ENCODE results near the gene EML5.

Gene EML5

DNA sequence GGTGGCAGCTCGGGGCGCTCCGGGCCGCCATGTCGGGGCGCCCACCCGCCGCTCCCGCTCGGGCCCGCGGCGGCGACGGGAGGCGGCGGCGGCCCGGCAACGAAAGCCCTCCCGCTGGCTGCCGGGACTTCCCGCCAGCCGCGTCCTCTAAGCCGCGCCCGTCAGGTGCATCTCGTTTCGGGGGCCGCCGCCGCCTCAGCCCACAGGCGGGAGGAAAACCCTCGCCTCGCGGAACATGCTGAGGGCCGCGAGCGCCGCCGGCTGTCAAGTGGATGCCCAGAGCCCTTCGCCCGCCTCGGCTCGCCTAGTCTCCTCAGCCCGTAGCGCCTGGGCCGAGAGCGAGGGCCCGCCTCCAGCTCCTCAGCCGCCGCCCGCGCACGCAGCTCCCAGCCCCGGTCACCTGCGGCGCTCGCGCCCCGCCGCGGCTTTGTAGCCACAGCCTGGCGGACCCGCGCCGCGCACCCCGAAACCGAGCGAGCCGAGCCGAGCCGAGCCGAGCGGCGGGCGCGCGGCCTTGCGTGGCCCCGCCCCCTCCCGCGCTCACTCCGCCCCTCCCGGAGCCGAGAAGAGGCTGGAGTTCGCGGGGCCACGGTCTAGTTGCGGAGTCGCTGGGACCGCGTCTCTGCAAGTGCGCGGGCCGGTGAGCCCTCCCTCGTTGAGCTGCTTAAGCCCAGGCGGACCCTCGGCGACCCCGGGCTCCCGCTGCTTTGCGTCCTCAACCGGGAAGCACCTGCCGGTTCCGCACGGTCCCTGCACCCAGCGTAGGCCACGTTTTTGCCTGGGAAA is at the start of gene EML5:
Gene EML5, minus strand, starts transcription at position 481 of the 786 bp plus-strand sequence. Its CDS starts 450 bp downstream, at position 31.
- Mint-ChIP-seq H3K4me1 (no peaks in the 10 kb centered on the region), H3K9me3 (no peaks in the 10 kb centered on the region), H3K4me3 (peak within 1 kb of the TSS; percentile 83 to 86 (median 84)), H3K27ac (no peak within 1 kb of the TSS), H3K27me3 (ENCODE audit: low read depth) (peaks cover 61% of the 10 kb centered on the region), H3K36me3 (ENCODE audit: low read depth) (no peaks in the 10 kb centered on the region)
- TF ChIP-seq, protein P1, sequence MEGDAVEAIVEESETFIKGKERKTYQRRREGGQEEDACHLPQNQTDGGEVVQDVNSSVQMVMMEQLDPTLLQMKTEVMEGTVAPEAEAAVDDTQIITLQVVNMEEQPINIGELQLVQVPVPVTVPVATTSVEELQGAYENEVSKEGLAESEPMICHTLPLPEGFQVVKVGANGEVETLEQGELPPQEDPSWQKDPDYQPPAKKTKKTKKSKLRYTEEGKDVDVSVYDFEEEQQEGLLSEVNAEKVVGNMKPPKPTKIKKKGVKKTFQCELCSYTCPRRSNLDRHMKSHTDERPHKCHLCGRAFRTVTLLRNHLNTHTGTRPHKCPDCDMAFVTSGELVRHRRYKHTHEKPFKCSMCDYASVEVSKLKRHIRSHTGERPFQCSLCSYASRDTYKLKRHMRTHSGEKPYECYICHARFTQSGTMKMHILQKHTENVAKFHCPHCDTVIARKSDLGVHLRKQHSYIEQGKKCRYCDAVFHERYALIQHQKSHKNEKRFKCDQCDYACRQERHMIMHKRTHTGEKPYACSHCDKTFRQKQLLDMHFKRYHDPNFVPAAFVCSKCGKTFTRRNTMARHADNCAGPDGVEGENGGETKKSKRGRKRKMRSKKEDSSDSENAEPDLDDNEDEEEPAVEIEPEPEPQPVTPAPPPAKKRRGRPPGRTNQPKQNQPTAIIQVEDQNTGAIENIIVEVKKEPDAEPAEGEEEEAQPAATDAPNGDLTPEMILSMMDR (IDR thresholded peaks at IDR 0.05; ENCODE audit: unreplicated experiment in 3 of 3) = peak; percentile 37 to 45 (median 39)

DNA sequence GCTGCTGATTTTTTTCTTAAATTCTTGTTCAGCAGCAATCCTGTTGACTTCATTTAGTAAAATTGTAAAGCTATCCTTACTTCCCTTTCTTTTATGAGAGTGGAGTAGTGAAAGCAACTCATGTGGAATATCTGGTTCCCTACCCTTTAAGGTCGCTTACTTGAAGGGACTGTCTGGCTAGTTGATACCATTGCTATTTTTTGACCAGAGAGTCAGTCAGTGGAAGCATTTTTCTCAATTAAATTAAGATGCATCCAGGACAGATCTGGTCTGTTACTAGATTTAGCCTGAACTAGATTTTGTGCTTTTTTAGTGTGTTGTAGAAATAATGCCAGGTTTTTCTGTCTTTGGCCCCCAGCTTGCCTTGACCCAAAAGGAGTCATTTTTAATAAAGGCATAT is 49.7 kb upstream of the EML5 start:
- no peaks in the 10 kb centered on the region for H3K27me3 Mint-ChIP-seq (ENCODE audit: low read depth)
- TF ChIP-seq, protein P1 (IDR thresholded peaks at IDR 0.05; ENCODE audit: unreplicated experiment in 3 of 3) = no peak
- no peak overlapping the region for H3K27ac Mint-ChIP-seq
- no peaks in the 10 kb centered on the region for H3K9me3 Mint-ChIP-seq
- peaks cover 23% of the 10 kb centered on the region for H3K36me3 Mint-ChIP-seq (ENCODE audit: low read depth)
- no peak overlapping the region for H3K4me3 Mint-ChIP-seq
- peaks cover 4% of the 10 kb centered on the region for H3K4me1 Mint-ChIP-seq

DNA sequence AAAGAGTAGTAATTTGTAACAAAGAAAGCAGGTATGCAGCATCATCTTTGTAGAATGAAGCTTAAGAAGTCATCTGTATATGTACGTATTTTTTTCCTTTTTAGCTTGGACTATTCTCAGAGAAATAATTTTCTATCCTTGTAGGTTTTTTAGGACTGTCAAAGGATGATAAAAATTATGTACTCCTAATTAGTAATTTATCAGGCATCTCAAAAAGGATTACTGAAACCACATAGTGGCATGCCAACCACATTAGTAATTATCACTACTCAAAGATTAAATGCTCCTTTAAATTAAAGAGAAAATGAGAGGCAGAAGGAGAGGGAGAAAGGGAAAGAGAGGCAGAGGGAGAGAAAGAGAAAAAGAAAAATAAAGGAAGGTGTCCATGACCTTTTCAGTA is 49.0 kb upstream of the EML5 start:
- Mint-ChIP-seq H3K27ac (no peak overlapping the region), H3K4me3 (no peak overlapping the region), H3K9me3 (no peaks in the 10 kb centered on the region), H3K4me1 (peaks cover 9% of the 10 kb centered on the region), H3K27me3 (ENCODE audit: low read depth) (no peaks in the 10 kb centered on the region), H3K36me3 (ENCODE audit: low read depth) (peaks cover 22% of the 10 kb centered on the region)
- TF ChIP-seq, protein P1 (IDR thresholded peaks at IDR 0.05; ENCODE audit: unreplicated experiment in 3 of 3) = no peak

DNA sequence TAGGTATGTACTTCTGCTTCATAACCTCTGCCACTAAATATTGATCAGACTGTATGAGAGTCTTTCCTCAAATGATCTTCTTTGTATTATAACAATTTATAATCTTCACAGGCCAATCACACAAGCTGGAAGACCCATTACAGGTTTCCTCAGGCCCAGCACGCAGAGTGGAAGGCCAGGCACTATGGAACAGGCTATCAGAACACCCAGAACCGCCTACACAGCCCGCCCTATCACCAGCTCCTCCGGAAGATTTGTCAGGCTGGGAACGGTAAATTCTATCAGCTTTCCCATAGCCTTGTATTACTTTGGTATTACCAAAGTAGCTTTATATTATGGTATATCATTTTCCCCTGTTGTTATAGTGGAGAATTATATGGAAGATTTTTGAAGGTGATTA is 48.2 kb upstream of the EML5 start:
- no peak overlapping the region for H3K4me3 Mint-ChIP-seq
- no peaks in the 10 kb centered on the region for H3K9me3 Mint-ChIP-seq
- H3K27ac Mint-ChIP-seq = no peak overlapping the region
- peaks cover 10% of the 10 kb centered on the region for H3K4me1 Mint-ChIP-seq
- TF ChIP-seq, protein P1 (IDR thresholded peaks at IDR 0.05; ENCODE audit: unreplicated experiment in 3 of 3) = no peak
- H3K36me3 Mint-ChIP-seq (ENCODE audit: low read depth) = peaks cover 19% of the 10 kb centered on the region
- no peaks in the 10 kb centered on the region for H3K27me3 Mint-ChIP-seq (ENCODE audit: low read depth)

DNA sequence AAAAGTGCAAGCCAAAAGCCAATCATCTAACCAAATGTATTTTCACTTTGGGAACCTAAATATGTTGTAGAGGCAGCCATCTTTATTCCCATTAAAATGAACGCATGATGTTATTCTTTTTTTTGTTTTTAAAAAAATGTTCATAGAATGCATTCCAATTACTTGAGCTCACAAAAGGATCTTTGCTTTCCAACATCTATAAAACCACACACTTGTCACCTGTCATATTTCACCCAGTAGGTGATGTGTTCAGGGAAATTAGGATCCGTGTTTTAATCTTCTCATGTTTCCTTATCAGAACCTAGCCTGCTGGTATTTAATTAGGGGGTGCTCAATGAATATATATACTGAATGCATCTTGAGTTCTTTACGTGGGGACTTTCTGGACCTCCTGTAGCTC is 45.3 kb upstream of the EML5 start:
- no peak overlapping the region for H3K27ac Mint-ChIP-seq
- H3K36me3 Mint-ChIP-seq (ENCODE audit: low read depth) = peaks cover 8% of the 10 kb centered on the region
- H3K27me3 Mint-ChIP-seq (ENCODE audit: low read depth) = no peaks in the 10 kb centered on the region
- H3K4me3 Mint-ChIP-seq = no peak overlapping the region
- no peaks in the 10 kb centered on the region for H3K9me3 Mint-ChIP-seq
- H3K4me1 Mint-ChIP-seq = peaks cover 32% of the 10 kb centered on the region
- TF ChIP-seq, protein P1 (IDR thresholded peaks at IDR 0.05; ENCODE audit: unreplicated experiment in 3 of 3) = no peak

DNA sequence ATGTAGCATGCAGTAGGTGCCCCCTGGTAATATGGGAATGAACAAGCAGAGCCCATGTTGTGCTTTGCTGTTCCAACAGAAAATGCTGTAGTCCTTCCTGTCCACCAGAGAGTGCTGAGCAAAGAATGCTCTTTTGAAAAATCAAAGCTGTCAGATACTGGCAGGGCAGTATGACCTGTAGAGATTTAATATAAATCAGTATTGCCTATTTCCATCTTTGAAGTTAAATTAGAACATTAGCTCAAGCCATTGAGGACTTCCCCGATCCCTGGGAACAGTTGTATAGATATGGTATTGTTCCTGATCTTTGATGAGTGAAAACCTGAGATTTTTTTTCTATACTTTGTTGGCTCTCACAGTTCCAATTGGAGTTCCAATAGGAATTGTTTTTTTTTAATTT is 44.7 kb upstream of the EML5 start:
- H3K4me3 Mint-ChIP-seq = no peak overlapping the region
- peaks cover 32% of the 10 kb centered on the region for H3K4me1 Mint-ChIP-seq
- no peaks in the 10 kb centered on the region for H3K27me3 Mint-ChIP-seq (ENCODE audit: low read depth)
- no peak overlapping the region for H3K27ac Mint-ChIP-seq
- no peaks in the 10 kb centered on the region for H3K9me3 Mint-ChIP-seq
- TF ChIP-seq, protein P1 (IDR thresholded peaks at IDR 0.05; ENCODE audit: unreplicated experiment in 3 of 3) = no peak
- peaks cover 10% of the 10 kb centered on the region for H3K36me3 Mint-ChIP-seq (ENCODE audit: low read depth)

Data from nephron (organoid).